Measurements from ENCODE around the gene SERTAD3.

The SERTAD3 gene

DNA sequence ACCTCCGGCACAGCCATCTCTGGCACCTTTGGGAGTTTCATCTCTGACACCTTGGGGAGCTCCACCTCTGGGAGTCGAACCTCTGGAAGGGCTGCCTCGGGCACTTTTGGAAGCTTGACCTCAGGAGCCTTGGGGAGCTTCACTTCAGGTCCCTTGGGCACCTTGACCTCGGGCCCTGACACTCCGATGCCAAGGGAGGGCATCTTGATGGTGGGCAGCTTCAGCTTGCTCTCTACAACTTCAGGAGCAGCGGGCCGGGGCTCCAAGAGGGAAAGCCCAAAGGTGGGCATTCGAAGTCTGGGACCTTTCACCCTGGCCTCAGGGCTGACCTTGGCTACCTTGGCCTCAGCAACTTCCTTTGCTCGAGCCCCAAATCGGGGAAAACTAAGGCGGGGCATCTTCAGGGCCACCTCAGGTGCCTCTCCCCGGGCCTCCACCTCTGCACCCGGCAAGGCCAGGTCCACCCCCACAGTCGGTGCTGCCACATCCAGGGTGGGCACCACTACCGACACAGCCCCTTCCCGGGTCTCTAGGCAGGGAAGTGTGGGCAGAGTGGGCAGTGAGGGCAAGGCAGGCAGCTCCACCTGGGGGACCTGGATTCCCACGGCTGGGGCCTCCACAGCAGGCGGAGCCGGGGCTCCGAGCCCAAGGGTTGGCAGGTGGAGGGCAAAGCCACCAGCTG is 47.1 kb downstream of the SERTAD3 start:
- Mint-ChIP-seq H3K9me3 (no peaks in the 10 kb centered on the region), H3K4me3 (no peak overlapping the region), H3K36me3 (ENCODE audit: low read depth) (no peaks in the 10 kb centered on the region), H3K4me1 (ENCODE audit: low read depth) (peaks cover 1% of the 10 kb centered on the region), H3K27ac (no peak overlapping the region), H3K27me3 (no peaks in the 10 kb centered on the region)
- DNase-seq = no peak

DNA sequence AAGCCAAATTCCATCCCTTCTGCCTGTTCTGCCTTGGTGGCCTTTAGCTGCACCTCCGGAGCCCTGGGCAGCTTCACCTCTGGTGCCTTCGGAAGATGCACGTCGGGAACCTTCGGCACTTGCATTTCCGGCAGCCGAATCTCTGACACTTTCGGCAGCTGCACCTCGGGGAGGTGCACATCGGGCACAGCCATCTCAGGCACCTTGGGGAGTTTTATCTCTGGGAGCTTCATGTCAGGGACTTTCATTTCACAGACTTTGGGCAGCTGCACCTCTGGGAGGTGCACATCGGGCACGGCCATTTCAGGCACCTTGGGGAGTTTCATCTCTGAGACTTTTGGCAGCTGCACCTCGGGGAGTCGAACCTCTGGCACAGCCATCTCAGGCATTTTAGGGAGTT is 48.2 kb downstream of the SERTAD3 start:
- H3K27ac Mint-ChIP-seq = no peak overlapping the region
- H3K27me3 Mint-ChIP-seq = no peaks in the 10 kb centered on the region
- peaks cover 1% of the 10 kb centered on the region for H3K4me1 Mint-ChIP-seq (ENCODE audit: low read depth)
- no peak overlapping the region for H3K4me3 Mint-ChIP-seq
- no peaks in the 10 kb centered on the region for H3K9me3 Mint-ChIP-seq
- H3K36me3 Mint-ChIP-seq (ENCODE audit: low read depth) = no peaks in the 10 kb centered on the region
- DNase-seq = no peak

DNA sequence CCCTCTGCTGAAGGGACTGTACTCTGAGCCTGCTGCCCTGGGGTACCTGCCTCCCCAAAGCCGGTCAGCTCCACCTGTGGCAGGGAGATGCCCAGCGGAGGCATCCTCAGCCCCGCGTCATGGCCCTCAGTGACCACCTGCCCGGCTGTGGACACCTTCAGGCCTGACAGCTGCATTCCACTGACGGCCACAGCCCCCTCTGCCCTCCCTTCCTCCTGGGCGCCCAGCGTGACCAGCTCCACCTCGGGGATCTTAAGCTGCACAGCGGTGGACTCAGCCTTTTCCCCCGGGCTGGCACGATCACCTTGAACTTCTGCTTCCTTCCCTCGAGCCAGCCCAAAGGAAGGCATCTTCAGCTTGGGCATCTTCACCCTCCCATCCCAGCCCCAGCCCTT is 49.3 kb downstream of the SERTAD3 start:
- H3K4me1 Mint-ChIP-seq (ENCODE audit: low read depth) = peaks cover 1% of the 10 kb centered on the region
- H3K36me3 Mint-ChIP-seq (ENCODE audit: low read depth) = no peaks in the 10 kb centered on the region
- no peaks in the 10 kb centered on the region for H3K27me3 Mint-ChIP-seq
- H3K9me3 Mint-ChIP-seq = no peaks in the 10 kb centered on the region
- no peak overlapping the region for H3K4me3 Mint-ChIP-seq
- no peak for DNase-seq
- H3K27ac Mint-ChIP-seq = no peak overlapping the region

- Mint-ChIP-seq H3K4me3 (no peak overlapping the region), H3K36me3 (ENCODE audit: low read depth) (no peaks in the 10 kb centered on the region), H3K27me3 (no peaks in the 10 kb centered on the region), H3K9me3 (no peaks in the 10 kb centered on the region), H3K27ac (no peak overlapping the region), H3K4me1 (ENCODE audit: low read depth) (peaks cover 1% of the 10 kb centered on the region)
- no peak for DNase-seq
These were observed 50.0 kb downstream of the SERTAD3 start for GRCh38 chr19:40393894-40394815.

- no peak overlapping the region for H3K4me3 Mint-ChIP-seq
- H3K4me1 Mint-ChIP-seq (ENCODE audit: low read depth) = no peaks in the 10 kb centered on the region
- DNase-seq = no peak
- no peaks in the 10 kb centered on the region for H3K36me3 Mint-ChIP-seq (ENCODE audit: low read depth)
- H3K9me3 Mint-ChIP-seq = no peaks in the 10 kb centered on the region
- no peak overlapping the region for H3K27ac Mint-ChIP-seq
- no peaks in the 10 kb centered on the region for H3K27me3 Mint-ChIP-seq
These were observed 51.1 kb downstream of the SERTAD3 start for GRCh38 chr19:40392894-40393517.

DNA sequence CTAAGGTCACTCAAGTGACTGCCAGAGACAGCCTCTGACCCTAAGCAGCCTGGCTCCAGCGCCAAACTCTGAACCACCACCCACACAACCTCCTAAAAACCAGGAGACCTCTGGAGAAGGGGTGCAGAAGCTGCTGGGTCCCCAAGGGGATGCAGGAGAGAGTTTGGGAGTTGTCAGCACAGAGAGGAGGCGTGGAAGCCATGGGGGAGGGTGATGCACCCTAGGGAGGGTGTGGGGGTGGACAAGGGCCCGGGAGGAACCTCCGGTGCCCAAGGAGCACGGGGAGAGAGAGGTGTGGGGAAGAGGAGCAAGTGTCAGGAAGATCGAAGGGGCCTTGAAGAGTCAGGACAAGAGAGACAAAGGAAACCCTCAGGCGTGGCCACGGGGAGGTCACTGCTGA is 52.0 kb downstream of the SERTAD3 start:
- Mint-ChIP-seq H3K27ac (no peak overlapping the region), H3K36me3 (ENCODE audit: low read depth) (no peaks in the 10 kb centered on the region), H3K4me1 (ENCODE audit: low read depth) (no peaks in the 10 kb centered on the region), H3K9me3 (no peaks in the 10 kb centered on the region), H3K4me3 (no peak overlapping the region), H3K27me3 (no peaks in the 10 kb centered on the region)
- DNase-seq = no peak
